ENCODE data around the gene SFRP5. TPM values are rescaled to one million over a fixed set of nuclear protein-coding genes. Genes with fewer than 3 reads are reported as not detected.
A peak's percentile ranks its signal among the peaks of the same experiment; 100 is the strongest.

Gene SFRP5
- total and polyA plus RNA-seq, 2 of the 13 experiments (the other 11 are each of a cell fraction or from before 2014, with no cell fraction given), result 0.32 to 1.7 TPM

DNA sequence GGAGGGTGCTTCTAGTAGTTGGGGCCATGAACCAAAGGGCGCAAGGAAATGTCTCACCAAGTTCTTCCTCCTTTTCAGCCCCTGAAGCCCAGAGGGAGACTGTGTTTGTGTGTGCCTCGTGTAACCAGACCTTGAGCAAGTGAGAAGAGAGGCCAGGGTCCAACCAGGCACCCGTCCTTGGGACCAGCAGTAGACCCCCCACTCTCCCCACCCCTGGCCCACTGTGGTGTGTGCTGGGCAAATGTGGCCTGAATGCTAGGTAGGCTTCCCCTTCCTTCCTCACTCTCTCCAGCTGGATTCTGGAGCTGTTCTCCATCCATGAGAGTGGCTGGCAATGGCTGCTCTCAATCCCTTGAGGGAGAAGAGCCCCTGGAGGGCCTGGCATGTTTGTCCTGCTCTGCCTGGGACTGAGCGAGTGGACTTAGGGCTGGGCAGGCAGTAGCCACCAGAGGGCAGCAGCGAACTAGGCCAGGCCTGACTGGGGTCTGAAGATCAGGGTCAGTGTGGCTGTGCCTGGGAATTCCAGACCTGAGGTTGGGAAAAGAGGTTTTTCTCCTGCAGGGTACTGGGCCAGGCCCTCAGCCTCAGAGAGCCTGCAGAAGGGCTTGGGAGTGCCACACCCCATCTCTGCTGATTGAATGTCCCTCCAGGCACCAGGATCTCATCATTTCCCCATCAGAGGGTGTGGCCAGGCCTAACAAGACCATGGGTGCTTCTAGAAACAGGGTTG lies 12.5 kb downstream of the SFRP5 start (continued):
- TF ChIP-seq, protein P1, sequence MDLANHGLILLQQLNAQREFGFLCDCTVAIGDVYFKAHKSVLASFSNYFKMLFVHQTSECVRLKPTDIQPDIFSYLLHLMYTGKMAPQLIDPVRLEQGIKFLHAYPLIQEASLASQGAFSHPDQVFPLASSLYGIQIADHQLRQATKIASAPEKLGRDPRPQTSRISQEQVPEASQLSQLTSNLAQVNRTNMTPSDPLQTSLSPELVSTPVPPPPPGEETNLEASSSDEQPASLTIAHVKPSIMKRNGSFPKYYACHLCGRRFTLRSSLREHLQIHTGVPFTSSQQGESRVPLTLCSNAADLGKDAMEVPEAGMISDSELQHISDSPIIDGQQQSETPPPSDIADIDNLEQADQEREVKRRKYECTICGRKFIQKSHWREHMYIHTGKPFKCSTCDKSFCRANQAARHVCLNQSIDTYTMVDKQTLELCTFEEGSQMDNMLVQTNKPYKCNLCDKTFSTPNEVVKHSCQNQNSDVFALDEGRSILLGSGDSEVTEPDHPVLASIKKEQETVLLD (CRISPR knock-in tag; IDR thresholded peaks at IDR 0.05; ENCODE audit: low read depth), result no peak
- TF ChIP-seq ZNF484 (CRISPR knock-in tag; IDR thresholded peaks at IDR 0.05; ENCODE audit: borderline replicate concordance, low read depth), result no peak
- TF ChIP-seq ERF (CRISPR knock-in tag; IDR thresholded peaks at IDR 0.05), result peak; percentile 52; the same call in 1 of the 2 replicates
- no peak for TF ChIP-seq NFYB (CRISPR knock-in tag; IDR thresholded peaks at IDR 0.05)
- peak; percentile 80 for TF ChIP-seq REPIN1 (CRISPR knock-in tag; IDR thresholded peaks at IDR 0.05; ENCODE audit: borderline replicate concordance, low read depth)
- TF ChIP-seq, protein P2, sequence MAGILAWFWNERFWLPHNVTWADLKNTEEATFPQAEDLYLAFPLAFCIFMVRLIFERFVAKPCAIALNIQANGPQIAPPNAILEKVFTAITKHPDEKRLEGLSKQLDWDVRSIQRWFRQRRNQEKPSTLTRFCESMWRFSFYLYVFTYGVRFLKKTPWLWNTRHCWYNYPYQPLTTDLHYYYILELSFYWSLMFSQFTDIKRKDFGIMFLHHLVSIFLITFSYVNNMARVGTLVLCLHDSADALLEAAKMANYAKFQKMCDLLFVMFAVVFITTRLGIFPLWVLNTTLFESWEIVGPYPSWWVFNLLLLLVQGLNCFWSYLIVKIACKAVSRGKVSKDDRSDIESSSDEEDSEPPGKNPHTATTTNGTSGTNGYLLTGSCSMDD (CRISPR knock-in tag; IDR thresholded peaks at IDR 0.05), result no peak
- TF ChIP-seq LCORL (IDR thresholded peaks at IDR 0.05), result no peak
- peak; percentile 72 for TF ChIP-seq LCORL (CRISPR knock-in tag; IDR thresholded peaks at IDR 0.05)
- no peak for TF ChIP-seq ZNF280D (CRISPR knock-in tag; IDR thresholded peaks at IDR 0.05)
- no peak for TF ChIP-seq HMGA1 (CRISPR knock-in tag; conservative IDR thresholded peaks at IDR 0.05)
- peak; percentile 49; the same call in 1 of the 2 replicates for TF ChIP-seq ARID5B (CRISPR knock-in tag; IDR thresholded peaks at IDR 0.05)
- TF ChIP-seq FOXP4 (CRISPR knock-in tag; IDR thresholded peaks at IDR 0.05), result no peak
- TF ChIP-seq, protein P3, sequence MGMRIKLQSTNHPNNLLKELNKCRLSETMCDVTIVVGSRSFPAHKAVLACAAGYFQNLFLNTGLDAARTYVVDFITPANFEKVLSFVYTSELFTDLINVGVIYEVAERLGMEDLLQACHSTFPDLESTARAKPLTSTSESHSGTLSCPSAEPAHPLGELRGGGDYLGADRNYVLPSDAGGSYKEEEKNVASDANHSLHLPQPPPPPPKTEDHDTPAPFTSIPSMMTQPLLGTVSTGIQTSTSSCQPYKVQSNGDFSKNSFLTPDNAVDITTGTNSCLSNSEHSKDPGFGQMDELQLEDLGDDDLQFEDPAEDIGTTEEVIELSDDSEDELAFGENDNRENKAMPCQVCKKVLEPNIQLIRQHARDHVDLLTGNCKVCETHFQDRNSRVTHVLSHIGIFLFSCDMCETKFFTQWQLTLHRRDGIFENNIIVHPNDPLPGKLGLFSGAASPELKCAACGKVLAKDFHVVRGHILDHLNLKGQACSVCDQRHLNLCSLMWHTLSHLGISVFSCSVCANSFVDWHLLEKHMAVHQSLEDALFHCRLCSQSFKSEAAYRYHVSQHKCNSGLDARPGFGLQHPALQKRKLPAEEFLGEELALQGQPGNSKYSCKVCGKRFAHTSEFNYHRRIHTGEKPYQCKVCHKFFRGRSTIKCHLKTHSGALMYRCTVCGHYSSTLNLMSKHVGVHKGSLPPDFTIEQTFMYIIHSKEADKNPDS (CRISPR knock-in tag; IDR thresholded peaks at IDR 0.05), result no peak
- TF ChIP-seq RELA (CRISPR knock-in tag; IDR thresholded peaks at IDR 0.05), result peak; percentile 71; the same call in 1 of the 2 replicates
